ENCODE results near the gene KASH5. TPM values are rescaled to one million over a fixed set of nuclear protein-coding genes. Genes with fewer than 3 reads are reported as not detected.

Gene KASH5
- total RNA-seq, 1 experiment from 2014 or later = 0.37 TPM

- ChIA-PET POLR2A (ENCODE audit: low non-redundant PET) (no interaction called here), CTCF (interaction anchor here (0.7 to 2.2 kb wide), 2 partner anchors 10 to 50 kb away, joined by 3 to 10 read pairs; no protein-coding TSS in a partner anchor)
- peak; percentile 71 for DNase-seq (ENCODE audit: low spot score)
- Histone ChIP-seq H3K4me3 (ENCODE audit: low read depth, low read length, poor library complexity, severe bottlenecking) (peak within 1 kb of the TSS; percentile 68), H3K27me3 (replicated peaks; ENCODE audit: insufficient read depth, low read depth, low read length, poor library complexity) (peaks cover 36% of the 10 kb centered on the region), H3K36me3 (ENCODE audit: insufficient read depth, low read length, poor library complexity, severe bottlenecking) (no peaks in the 10 kb centered on the region), H3K4me1 (ENCODE audit: insufficient read depth, low read length, poor library complexity, severe bottlenecking) (peaks cover 12% of the 10 kb centered on the region), H3K9me3 (ENCODE audit: low read depth, low read length, poor library complexity, severe bottlenecking) (no peaks in the 10 kb centered on the region), H3K27ac (ENCODE audit: low read depth, low read length, poor library complexity, severe bottlenecking) (no peak within 1 kb of the TSS)
- TF ChIP-seq EZH2 (IDR thresholded peaks at IDR 0.05; ENCODE audit: borderline replicate concordance, low read depth, low read length, poor library complexity, severe bottlenecking) (no peak), CTCF (conservative IDR thresholded peaks at IDR 0.05; ENCODE audit: low read depth, low read length) (no peak)
- intact Hi-C loops (cut with micrococcal nuclease; ENCODE audit: unreplicated experiment) = loop anchor here (5.0 kb wide), 2 partner anchors 214 to 344 kb away; no protein-coding TSS in a partner anchor
- no TSS peak for BruUV-seq (replicated peaks)
Observed at GRCh38 chr19:49441210-49441959, 53.3 kb downstream of the KASH5 start, which contains the start of gene SLC17A7. TSS of gene SLC17A7 (minus strand) at chr19:49441527. CDS start at chr19:49441379, 148 bp downstream.

DNA sequence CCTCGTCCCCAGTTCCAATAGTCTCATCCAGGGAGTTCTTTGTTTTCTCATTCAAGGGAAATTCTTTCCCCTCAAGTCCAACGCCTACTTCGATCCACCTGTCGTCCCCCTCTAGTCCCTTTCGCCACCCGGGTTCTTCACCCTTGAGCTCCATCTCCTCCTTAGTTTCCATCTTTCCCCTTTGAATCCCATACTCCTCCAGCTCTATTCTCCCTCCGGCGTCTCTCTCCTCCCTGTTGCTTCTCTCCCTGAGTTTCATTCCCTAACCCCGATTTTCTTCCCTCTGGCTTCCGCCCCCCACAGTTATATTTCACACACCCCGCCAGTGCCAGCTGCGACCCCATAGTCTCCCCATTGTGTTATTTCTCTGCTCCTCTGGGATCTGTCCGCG is 53.9 kb downstream of the KASH5 start:
- Histone ChIP-seq H3K36me3 (ENCODE audit: insufficient read depth, low read length, poor library complexity, severe bottlenecking) (no peaks in the 10 kb centered on the region), H3K27me3 (replicated peaks; ENCODE audit: insufficient read depth, low read depth, low read length, poor library complexity) (peaks cover 36% of the 10 kb centered on the region), H3K9me3 (ENCODE audit: low read depth, low read length, poor library complexity, severe bottlenecking) (no peaks in the 10 kb centered on the region), H3K27ac (ENCODE audit: low read depth, low read length, poor library complexity, severe bottlenecking) (no peak overlapping the region), H3K4me3 (ENCODE audit: low read depth, low read length, poor library complexity, severe bottlenecking) (peak overlapping the region; percentile 68), H3K4me1 (ENCODE audit: insufficient read depth, low read length, poor library complexity, severe bottlenecking) (peaks cover 15% of the 10 kb centered on the region)
- POLR2A ChIA-PET (ENCODE audit: low non-redundant PET) = no interaction called here
- no TSS peak for BruUV-seq (replicated peaks)
- CTCF ChIA-PET = interaction anchor here (2.2 kb wide), 1 partner anchor 50 kb away, joined by 10 read pairs; no protein-coding TSS in a partner anchor
- intact Hi-C loops (cut with micrococcal nuclease; ENCODE audit: unreplicated experiment) = loop anchor here (5.0 kb wide), 2 partner anchors 215 to 345 kb away; no protein-coding TSS in a partner anchor
- no peak for TF ChIP-seq CTCF (conservative IDR thresholded peaks at IDR 0.05; ENCODE audit: low read depth, low read length)
- TF ChIP-seq EZH2 (IDR thresholded peaks at IDR 0.05; ENCODE audit: borderline replicate concordance, low read depth, low read length, poor library complexity, severe bottlenecking) = no peak
- no peak for DNase-seq (ENCODE audit: low spot score)

- CTCF ChIA-PET = interaction anchor here (0.5 to 2.2 kb wide), 4 partner anchors 51 to 449 kb away, joined by 3 to 10 read pairs (median 6); partner anchors contain the start of genes RUVBL2 and TEAD2
- H3K9me3 ChIP-seq (ENCODE audit: low read depth, low read length, poor library complexity, severe bottlenecking) = no peaks in the 10 kb centered on the region
- BruUV-seq (replicated peaks) = no TSS peak
- DNase-seq (ENCODE audit: low spot score) = peak; percentile 81
- H3K4me1 ChIP-seq (ENCODE audit: insufficient read depth, low read length, poor library complexity, severe bottlenecking) = peaks cover 19% of the 10 kb centered on the region
- H3K36me3 ChIP-seq (ENCODE audit: insufficient read depth, low read length, poor library complexity, severe bottlenecking) = no peaks in the 10 kb centered on the region
- POLR2A ChIA-PET (ENCODE audit: low non-redundant PET) = no interaction called here
- H3K4me3 ChIP-seq (ENCODE audit: low read depth, low read length, poor library complexity, severe bottlenecking) = peak overlapping the region; percentile 68
- no peak for TF ChIP-seq CTCF (conservative IDR thresholded peaks at IDR 0.05; ENCODE audit: low read depth, low read length)
- no peak for TF ChIP-seq EZH2 (IDR thresholded peaks at IDR 0.05; ENCODE audit: borderline replicate concordance, low read depth, low read length, poor library complexity, severe bottlenecking)
- H3K27ac ChIP-seq (ENCODE audit: low read depth, low read length, poor library complexity, severe bottlenecking) = no peak overlapping the region
- H3K27me3 ChIP-seq (replicated peaks; ENCODE audit: insufficient read depth, low read depth, low read length, poor library complexity) = peaks cover 36% of the 10 kb centered on the region
- intact Hi-C loops (cut with micrococcal nuclease; ENCODE audit: unreplicated experiment) = loop anchor here (5.0 kb wide), 2 partner anchors 215 to 345 kb away; no protein-coding TSS in a partner anchor
Observed at GRCh38 chr19:49442354-49442753, 54.3 kb downstream of the KASH5 start.

Data from A673 (cell line).